ENCODE measurements around the gene ARHGEF33. TPM values are rescaled to one million over a fixed set of nuclear protein-coding genes. Genes with fewer than 3 reads are reported as not detected.

ARHGEF33 gene
- total and polyA plus RNA-seq, 2 of the 13 experiments (the other 11 are each of a cell fraction or from before 2014, with no cell fraction given): 0.04 TPM; not detected in 1

DNA sequence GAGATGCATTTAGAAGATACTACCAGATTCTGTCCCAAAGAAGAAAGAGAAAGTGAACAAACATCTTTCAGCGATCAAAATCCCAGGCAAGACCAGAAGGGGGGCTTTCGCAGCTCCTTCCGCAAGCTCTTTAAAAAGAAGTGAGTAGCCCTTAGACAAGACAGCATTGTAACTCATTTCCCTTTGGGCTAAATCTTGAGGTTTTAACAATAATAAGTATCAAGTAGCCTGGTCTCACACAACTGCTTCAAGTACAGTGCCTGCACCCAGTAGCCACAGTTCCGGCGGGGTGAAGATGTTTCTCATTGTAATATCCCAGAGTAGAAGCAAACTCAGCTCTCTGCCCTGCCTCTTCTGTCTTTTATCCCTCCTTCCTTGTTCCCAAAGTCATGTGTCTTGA, 76.3 kb downstream of the ARHGEF33 start:
- POLR2A ChIA-PET: no interaction called here
- CTCF ChIA-PET (ENCODE audit: low intra/inter-chr PET ratio, low total read pairs): no interaction called here
- Histone ChIP-seq H3K9ac (ENCODE audit: insufficient read depth, low read depth, low read length) (no peak overlapping the region), H3K9me3 (ENCODE audit: low read length) (no peaks in the 10 kb centered on the region), H3K27me3 (ENCODE audit: control insufficient read depth in 1 of 2, insufficient read depth in 2 of 2, low read length in 2 of 2) (no peaks in the 10 kb centered on the region), H3K27ac (ENCODE audit: extremely low read length, insufficient read depth, low read length) (no peak overlapping the region), H3K4me1 (ENCODE audit: insufficient read depth, low read length) (no peaks in the 10 kb centered on the region), H4K20me1 (ENCODE audit: insufficient read depth, low read length) (no peaks in the 10 kb centered on the region), H3K36me3 (replicated peaks in 1 of 2; ENCODE audit: control insufficient read depth in 1 of 2, insufficient read depth in 2 of 2, low read length in 2 of 2) (no peaks in the 10 kb centered on the region), H3K4me3 (replicated peaks in 1 of 3; ENCODE audit: insufficient read depth in 1 of 3, low read depth in 2 of 3, low read length in 3 of 3) (no peak overlapping the region), H3K79me2 (ENCODE audit: insufficient read depth, low read length) (no peaks in the 10 kb centered on the region), H2AFZ (ENCODE audit: low read length) (no peak overlapping the region), H3K4me2 (ENCODE audit: low read depth, low read length) (no peak overlapping the region)
- DNase-seq (ENCODE audit: low spot score) (no peak), ATAC-seq (no peak), FAIRE-seq (no peak)
- 94% methylated on average over 5 of the region's 5 CpGs for WGBS (ENCODE audit: low lambda C conversion rate)
- intact Hi-C loops (cut with micrococcal nuclease; ENCODE audit: unreplicated experiment): no loop called here
- BruUV-seq (replicated peaks): no TSS peak
- in situ Hi-C loops (cut with HindIII; ENCODE audit: extremely low pct_ligation_motif_present, low pct_unique_long_range_greater_than_20kb): no loop called here
- TF ChIP-seq MZF1 (CRISPR knock-in tag; IDR thresholded peaks at IDR 0.05; ENCODE audit: borderline replicate concordance) (no peak), RELA (CRISPR knock-in tag; IDR thresholded peaks at IDR 0.05) (no peak), PRDM15 (CRISPR knock-in tag; IDR thresholded peaks at IDR 0.05) (no peak), REPIN1 (CRISPR knock-in tag; IDR thresholded peaks at IDR 0.05; ENCODE audit: borderline replicate concordance, low read depth) (no peak), NCOR1 (IDR thresholded peaks at IDR 0.05; ENCODE audit: borderline replicate concordance, low read length) (no peak), ZFP62 (CRISPR knock-in tag; IDR thresholded peaks at IDR 0.05) (no peak), ZBTB1 (CRISPR knock-in tag; IDR thresholded peaks at IDR 0.05; ENCODE audit: borderline replicate concordance) (no peak), ZNF234 (CRISPR knock-in tag; conservative IDR thresholded peaks at IDR 0.05) (no peak), GLMP (CRISPR knock-in tag; IDR thresholded peaks at IDR 0.05; ENCODE audit: borderline replicate concordance) (no peak), POLR2A (IDR thresholded peaks at IDR 0.05; ENCODE audit: insufficient read depth in 1 of 2, low read depth in 2 of 2, low read length in 2 of 2) (no peak)
- TF ChIP-seq, protein P1, sequence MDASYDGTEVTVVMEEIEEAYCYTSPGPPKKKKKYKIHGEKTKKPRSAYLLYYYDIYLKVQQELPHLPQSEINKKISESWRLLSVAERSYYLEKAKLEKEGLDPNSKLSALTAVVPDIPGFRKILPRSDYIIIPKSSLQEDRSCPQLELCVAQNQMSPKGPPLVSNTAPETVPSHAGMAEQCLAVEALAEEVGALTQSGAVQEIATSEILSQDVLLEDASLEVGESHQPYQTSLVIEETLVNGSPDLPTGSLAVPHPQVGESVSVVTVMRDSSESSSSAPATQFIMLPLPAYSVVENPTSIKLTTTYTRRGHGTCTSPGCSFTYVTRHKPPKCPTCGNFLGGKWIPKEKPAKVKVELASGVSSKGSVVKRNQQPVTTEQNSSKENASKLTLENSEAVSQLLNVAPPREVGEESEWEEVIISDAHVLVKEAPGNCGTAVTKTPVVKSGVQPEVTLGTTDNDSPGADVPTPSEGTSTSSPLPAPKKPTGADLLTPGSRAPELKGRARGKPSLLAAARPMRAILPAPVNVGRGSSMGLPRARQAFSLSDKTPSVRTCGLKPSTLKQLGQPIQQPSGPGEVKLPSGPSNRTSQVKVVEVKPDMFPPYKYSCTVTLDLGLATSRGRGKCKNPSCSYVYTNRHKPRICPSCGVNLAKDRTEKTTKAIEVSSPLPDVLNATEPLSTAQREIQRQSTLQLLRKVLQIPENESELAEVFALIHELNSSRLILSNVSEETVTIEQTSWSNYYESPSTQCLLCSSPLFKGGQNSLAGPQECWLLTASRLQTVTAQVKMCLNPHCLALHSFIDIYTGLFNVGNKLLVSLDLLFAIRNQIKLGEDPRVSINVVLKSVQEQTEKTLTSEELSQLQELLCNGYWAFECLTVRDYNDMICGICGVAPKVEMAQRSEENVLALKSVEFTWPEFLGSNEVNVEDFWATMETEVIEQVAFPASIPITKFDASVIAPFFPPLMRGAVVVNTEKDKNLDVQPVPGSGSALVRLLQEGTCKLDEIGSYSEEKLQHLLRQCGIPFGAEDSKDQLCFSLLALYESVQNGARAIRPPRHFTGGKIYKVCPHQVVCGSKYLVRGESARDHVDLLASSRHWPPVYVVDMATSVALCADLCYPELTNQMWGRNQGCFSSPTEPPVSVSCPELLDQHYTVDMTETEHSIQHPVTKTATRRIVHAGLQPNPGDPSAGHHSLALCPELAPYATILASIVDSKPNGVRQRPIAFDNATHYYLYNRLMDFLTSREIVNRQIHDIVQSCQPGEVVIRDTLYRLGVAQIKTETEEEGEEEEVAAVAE (CRISPR knock-in tag; IDR thresholded peaks at IDR 0.05; ENCODE audit: borderline replicate concordance): no peak
